Lower leg skin (tissue), 4 donors: ENCODE data around the gene PSENEN. TPM values are rescaled to one million over a fixed set of nuclear protein-coding genes. Genes with fewer than 3 reads are reported as not detected.

ENCODE experiments used
- DNase-seq, 2 donors: peaks; one replicate each; pipeline ENCODE4 v3.0.0-alpha.2; 2019; ENCODE audit warnings: low spot score in 2 of 2
- H3K4me3 ChIP-seq: fragments of 200-600 bp; sonication (generic); 2 replicates; pipeline ENCODE4 v1.5.1; 2017; ENCODE audit warnings: mild to moderate bottlenecking, low read depth; ENCODE audit not compliant: poor library complexity, severe bottlenecking
- CTCF ChIP-seq, 3 donors: fragments of 450-650 bp; IDR thresholded peaks; one replicate each; pipeline ENCODE4 v1.5.1; 2016; ENCODE audit warnings: antibody characterized with exemption in 3 of 3, mild to moderate bottlenecking in 3 of 3, moderate library complexity in 2 of 3
- POLR2A ChIP-seq, 2 donors: fragments of 450-650 bp; IDR thresholded peaks; one replicate each; pipeline ENCODE4 v1.6.1; 2016 to 2017; ENCODE audit warnings: antibody characterized with exemption in 2 of 2, mild to moderate bottlenecking in 1 of 2, moderate library complexity in 1 of 2
- WGBS, 2 donors: methylation state at CpG; one replicate each; pipeline ENCODE4 v1.1.5; 2018; 5-methylcytosine and 5-hydroxymethylcytosine counted together
- intact Hi-C: fragments of 100-400 bp; cut with DNase I; formaldehyde crosslinking; loops from one replicate; pipeline ENCODE4 v1.15.0; 2023; ENCODE audit warnings: low total_unique reads
- total RNA-seq, 4 donors: library from RNA; depleted of rRNA; stranded (reverse); fragments of >200 nt; gene quantifications; one replicate each; pipeline ENCODE4 v1.1.0, GENCODE V29; 2016

PSENEN gene
- total RNA-seq, 4 donors from 2014 or later, result 13.7 to 47.4 (median 30.8) TPM

DNA sequence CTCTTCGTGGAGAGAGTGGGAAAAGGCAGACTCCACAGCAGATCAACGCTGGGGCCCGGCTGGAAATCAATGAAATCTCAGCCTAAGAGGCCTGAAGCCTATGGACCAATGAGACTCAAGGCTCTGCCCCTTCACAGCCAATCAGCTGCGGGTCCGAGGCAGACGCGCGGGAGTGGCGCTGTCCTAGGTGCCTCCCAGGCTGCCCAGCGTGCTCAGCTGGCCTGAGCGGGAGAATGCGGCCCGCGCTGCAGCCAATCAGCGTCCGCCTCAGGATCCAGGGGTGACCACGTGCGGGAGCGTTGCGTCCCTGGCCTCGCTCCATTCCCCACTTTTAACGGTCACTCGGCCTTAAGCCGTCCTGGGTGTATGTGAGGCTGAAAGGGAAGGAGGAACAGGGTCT, 41.2 kb upstream of the PSENEN start, which contains the start of gene ZBTB32:
Gene ZBTB32, plus strand, starts transcription at position 341 of the 400 bp plus-strand sequence. CDS start 10,069 bp downstream, outside the sequence.
- TF ChIP-seq POLR2A (IDR thresholded peaks at IDR 0.05) (no peak), CTCF (IDR thresholded peaks at IDR 0.05) (no peak)

DNA sequence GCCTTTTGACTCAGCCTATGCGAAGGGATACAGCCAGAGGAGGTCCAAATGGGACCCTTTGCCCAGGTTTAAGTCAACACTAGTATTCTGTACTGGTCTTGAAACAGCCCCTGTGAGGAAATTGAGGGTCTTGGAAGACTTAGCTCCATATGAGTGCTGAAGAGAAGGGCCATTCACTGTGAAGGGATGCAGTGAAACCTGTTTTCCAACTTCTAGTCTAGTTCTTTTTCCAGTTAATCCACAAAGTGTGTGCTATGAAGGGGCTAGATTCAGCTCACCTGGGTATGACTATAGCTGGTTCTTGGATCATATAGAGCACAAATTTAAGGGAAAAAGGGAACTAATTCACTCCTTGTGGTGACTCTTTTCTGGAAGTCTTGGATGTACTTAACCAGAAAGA, 37.1 kb upstream of the PSENEN start:
- TF ChIP-seq POLR2A (IDR thresholded peaks at IDR 0.05) (no peak), CTCF (IDR thresholded peaks at IDR 0.05) (no peak)
- 93 to 94% methylated on average over 1 of the region's 1 CpG for WGBS, 2 donors
- intact Hi-C loops, result no loop called here
- no peak for DNase-seq
- no peak overlapping the region for H3K4me3 ChIP-seq

More for the DNA sequence above, 41.2 kb upstream of the PSENEN start, which contains the start of gene ZBTB32:
- 42 to 43% methylated on average over 19 to 24 of the region's 24 CpGs for WGBS, 2 donors
- H3K4me3 ChIP-seq, result no peak within 1 kb of the TSS
- intact Hi-C loops, result no loop called here
- no peak for DNase-seq

GRCh38 chr19:35710784-35711723, 34.4 kb upstream of the PSENEN start:
- TF ChIP-seq CTCF (IDR thresholded peaks at IDR 0.05) (no peak), POLR2A (IDR thresholded peaks at IDR 0.05) (no peak)
- 39 to 49% methylated on average over 13 of the region's 13 CpGs for WGBS, 2 donors
- no peak for DNase-seq
- intact Hi-C loops, result no loop called here
- H3K4me3 ChIP-seq, result no peak overlapping the region

DNA sequence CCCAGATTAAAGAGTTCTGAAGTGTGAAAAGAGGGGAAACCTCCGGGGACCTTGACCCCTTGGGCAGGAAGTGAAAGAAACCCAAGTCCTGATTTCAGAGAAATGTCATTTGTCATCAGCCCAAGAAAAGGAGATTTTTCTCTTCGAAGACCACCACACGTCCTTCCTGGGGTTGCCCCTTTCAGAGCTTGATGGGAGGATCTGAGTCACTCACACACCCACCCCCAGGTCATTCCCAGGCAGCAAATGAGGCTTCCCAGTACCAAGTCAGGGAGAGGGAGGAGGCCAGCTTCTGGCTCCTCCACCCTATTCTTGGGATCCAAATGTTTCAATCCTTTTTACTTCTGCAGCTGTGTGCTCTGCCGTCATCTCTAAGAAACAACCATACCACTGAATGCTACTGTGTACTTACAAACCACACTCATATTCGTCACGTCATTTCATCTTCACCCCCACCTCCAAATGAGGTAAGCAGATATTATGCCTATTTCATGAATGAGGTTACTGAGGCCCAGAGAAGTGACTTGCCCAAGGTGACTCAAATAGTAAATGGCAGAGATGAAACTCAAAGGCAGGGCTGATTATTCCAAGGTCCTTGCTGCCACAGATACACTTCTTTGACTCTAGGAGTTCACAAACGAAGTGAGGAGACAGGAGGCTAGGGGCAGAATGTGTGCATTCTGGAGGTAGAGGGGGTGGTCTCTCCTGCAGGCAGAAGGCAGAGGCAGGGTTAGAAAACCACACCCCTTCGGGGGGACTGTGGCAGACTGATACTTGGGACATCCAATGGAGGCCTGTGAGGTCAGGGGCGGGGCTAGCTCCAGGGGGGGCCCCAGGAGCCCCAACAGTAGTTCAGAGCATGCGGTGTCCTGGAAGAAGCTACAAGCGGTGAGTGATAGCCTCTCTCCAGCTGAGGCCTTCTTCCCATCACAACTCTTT, 32.6 kb upstream of the PSENEN start:
- intact Hi-C loops, result no loop called here

More for the DNA sequence above, 32.6 kb upstream of the PSENEN start:
- TF ChIP-seq POLR2A (IDR thresholded peaks at IDR 0.05) (no peak), CTCF (IDR thresholded peaks at IDR 0.05) (no peak)
- no peak overlapping the region for H3K4me3 ChIP-seq
- WGBS, 2 donors, result 74 to 76% methylated on average over 10 to 11 of the region's 11 CpGs
- no peak for DNase-seq
